GM19193 (cell line): Measurements from ENCODE around the gene CSN2.

Experiments used
- POLR2A ChIP-seq: IDR thresholded peaks from 4 replicates; pipeline ENCODE4 v1.6.1; 2011; ENCODE audit not compliant: insufficient read depth, insufficient read length; ENCODE audit errors: extremely low read depth

The CSN2 gene

GRCh38 chr4:69930768-69931167, 34.8 kb downstream of the CSN2 start, which contains the start of gene CSN1S1:
Gene CSN1S1 (plus strand): TSS chr4:69931068. CDS start chr4:69932556, 1,488 bp downstream.
- TF ChIP-seq POLR2A, result no peak

DNA sequence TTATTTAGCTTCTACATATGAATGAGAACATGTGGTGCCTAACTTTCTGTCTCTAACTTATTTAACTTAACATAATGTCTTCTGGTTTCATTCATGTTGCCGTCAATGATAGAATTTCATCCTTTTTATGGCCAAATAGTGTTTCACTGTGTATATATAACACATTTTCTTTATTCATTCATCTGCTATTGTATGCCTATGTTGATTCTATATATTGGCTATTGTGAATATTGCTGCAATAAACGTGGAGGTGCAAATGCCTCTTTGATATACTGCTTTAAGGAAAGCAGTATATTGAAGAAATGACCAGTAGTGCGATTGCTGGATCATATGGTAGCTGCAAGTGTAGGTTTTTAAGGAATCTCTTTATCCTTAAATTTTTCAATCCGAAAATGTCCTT, 44.7 kb downstream of the CSN2 start:
- TF ChIP-seq POLR2A, result no peak

GRCh38 chr4:69910016-69910782, 55.3 kb downstream of the CSN2 start:
- no peak for TF ChIP-seq POLR2A

DNA sequence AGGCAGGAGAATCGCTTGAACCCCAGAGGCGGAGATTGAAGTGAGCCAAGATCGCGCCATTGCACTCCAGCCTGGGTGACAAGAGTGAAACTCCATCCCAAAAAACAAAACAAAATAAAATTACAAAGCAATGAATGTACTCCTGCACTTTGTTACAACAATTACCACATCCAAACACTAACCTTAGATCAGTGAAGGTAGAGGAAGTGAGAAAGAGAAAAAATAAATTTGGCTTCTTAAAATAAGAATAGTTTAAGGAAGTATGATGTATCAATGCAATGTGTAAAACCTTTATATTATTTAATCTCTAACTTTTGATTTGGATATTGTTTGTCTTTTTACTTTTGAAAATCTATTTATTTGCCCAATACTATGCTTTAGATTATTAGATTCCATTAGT, 56.3 kb downstream of the CSN2 start:
- no peak for TF ChIP-seq POLR2A

GRCh38 chr4:69907151-69907550, 58.4 kb downstream of the CSN2 start:
- no peak for TF ChIP-seq POLR2A
